Smooth muscle cell (in vitro differentiated cells): ENCODE measurements around the gene MAN2B1. TPM values are rescaled to one million over a fixed set of nuclear protein-coding genes. Genes with fewer than 3 reads are reported as not detected.
A peak's percentile ranks its signal among the peaks of the same experiment; 100 is the strongest.

Experiments used
- DNase-seq: peaks from one replicate; lab custom pipeline; 2025; ENCODE audit not compliant: unreplicated experiment; lab: John Stamatoyannopoulos, UW
- H2AFZ ChIP-seq: fragments of 200-600 bp; sonication (generic); 2 replicates; pipeline ENCODE4 v1.6.0; 2016; ENCODE audit warnings: antibody characterized with exemption, low read depth, mild to moderate bottlenecking
- H3F3A ChIP-seq: fragments of 200-600 bp; sonication (generic); 2 replicates; pipeline ENCODE4 v1.6.0; 2017; ENCODE audit warnings: antibody characterized with exemption, low read depth
- H3K27ac ChIP-seq: fragments of 200-600 bp; sonication (generic); 2 replicates; pipeline ENCODE4 v1.5.1; 2016; ENCODE audit warnings: low read depth, mild to moderate bottlenecking
- H3K27me3 ChIP-seq: fragments of 200-600 bp; sonication (generic); 2 replicates; pipeline ENCODE4 v1.6.1; 2016; ENCODE audit warnings: low read depth, mild to moderate bottlenecking
- H3K36me3 ChIP-seq: fragments of 200-600 bp; sonication (generic); 2 replicates; pipeline ENCODE4 v1.5.1; 2016; ENCODE audit warnings: low read depth
- H3K4me1 ChIP-seq: fragments of 200-600 bp; sonication (generic); 2 replicates; pipeline ENCODE4 v1.5.1; 2016; ENCODE audit warnings: low read depth
- H3K4me2 ChIP-seq: fragments of 200-600 bp; sonication (generic); 2 replicates; pipeline ENCODE4 v1.6.0; 2016; ENCODE audit warnings: mild to moderate bottlenecking
- H3K4me3 ChIP-seq: fragments of 200-600 bp; sonication (generic); 2 replicates; pipeline ENCODE4 v1.5.1; 2016; ENCODE audit warnings: mild to moderate bottlenecking
- H3K79me2 ChIP-seq: fragments of 200-600 bp; sonication (generic); 2 replicates; pipeline ENCODE4 v1.6.0; 2016; ENCODE audit warnings: low read depth, mild to moderate bottlenecking
- H3K9ac ChIP-seq: fragments of 200-600 bp; sonication (generic); 2 replicates; pipeline ENCODE4 v1.6.0; 2016; ENCODE audit warnings: low read depth
- H3K9me3 ChIP-seq: fragments of 200-600 bp; sonication (generic); replicated peaks from 2 replicates; pipeline ENCODE4 v1.5.1; 2016; ENCODE audit warnings: low read depth
- H4K20me1 ChIP-seq: fragments of 200-600 bp; sonication (generic); 2 replicates; pipeline ENCODE4 v1.6.0; 2016; ENCODE audit warnings: low read depth
- WGBS: methylation state at CpG from one replicate; pipeline ENCODE4 v1.1.7; 2016; ENCODE audit warnings: low lambda C conversion rate; 5-methylcytosine and 5-hydroxymethylcytosine counted together
- polyA plus RNA-seq: library from polyadenylated mRNA; unstranded; fragments of >200 nt; fragmentation: Nextera tagmentation; extraction: Ambion mirVana; gene quantifications from 2 replicates; pipeline ENCODE4 v1.2.1, GENCODE V29; 2016
- total RNA-seq: library from RNA; depleted of rRNA; stranded (reverse); fragments of >200 nt; gene quantifications from 2 replicates; pipeline ENCODE4 v1.2.3, GENCODE V29; 2014
- TF ChIP-seq, protein P1 (sequence below): fragments of 200-600 bp; sonication (generic); IDR thresholded peaks from 2 replicates; pipeline ENCODE4 v1.5.1; 2017; ENCODE audit warnings: borderline replicate concordance, mild to moderate bottlenecking, antibody characterized with exemption; ENCODE audit not compliant: insufficient read depth, poor library complexity, severe bottlenecking

The MAN2B1 gene
- total and polyA plus RNA-seq, 2 experiments from 2014 or later: 51.0 to 69.2 TPM

DNA sequence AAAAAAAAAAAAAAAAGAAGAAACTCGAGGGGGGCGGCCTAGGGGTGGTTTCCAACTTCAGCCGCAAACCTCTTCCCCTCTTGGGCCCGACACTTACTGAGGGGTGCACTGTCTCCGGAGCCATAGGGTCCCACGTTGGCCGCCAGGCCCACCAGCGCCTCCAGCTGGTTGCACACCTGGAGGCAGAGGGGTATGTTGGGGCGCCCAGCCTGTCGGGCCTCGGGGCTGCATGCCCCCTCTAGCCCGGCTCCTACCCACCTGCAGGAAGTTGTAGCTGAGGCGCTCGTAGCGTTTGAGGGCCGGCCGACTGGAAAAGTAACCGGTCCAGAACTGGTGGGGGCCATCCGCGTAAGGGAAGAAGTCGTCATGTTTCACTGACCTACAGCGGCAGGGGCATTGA lies 8.6 kb downstream of the MAN2B1 start:
- 97% methylated on average over 22 of the region's 22 CpGs for WGBS
- H3K27me3 ChIP-seq: no peaks in the 10 kb centered on the region
- no peak overlapping the region for H3K4me2 ChIP-seq
- no peaks in the 10 kb centered on the region for H4K20me1 ChIP-seq
- no peak overlapping the region for H2AFZ ChIP-seq
- no peaks in the 10 kb centered on the region for H3K79me2 ChIP-seq
- H3K27ac ChIP-seq: no peak overlapping the region
- DNase-seq: no peak
- TF ChIP-seq, protein P1, sequence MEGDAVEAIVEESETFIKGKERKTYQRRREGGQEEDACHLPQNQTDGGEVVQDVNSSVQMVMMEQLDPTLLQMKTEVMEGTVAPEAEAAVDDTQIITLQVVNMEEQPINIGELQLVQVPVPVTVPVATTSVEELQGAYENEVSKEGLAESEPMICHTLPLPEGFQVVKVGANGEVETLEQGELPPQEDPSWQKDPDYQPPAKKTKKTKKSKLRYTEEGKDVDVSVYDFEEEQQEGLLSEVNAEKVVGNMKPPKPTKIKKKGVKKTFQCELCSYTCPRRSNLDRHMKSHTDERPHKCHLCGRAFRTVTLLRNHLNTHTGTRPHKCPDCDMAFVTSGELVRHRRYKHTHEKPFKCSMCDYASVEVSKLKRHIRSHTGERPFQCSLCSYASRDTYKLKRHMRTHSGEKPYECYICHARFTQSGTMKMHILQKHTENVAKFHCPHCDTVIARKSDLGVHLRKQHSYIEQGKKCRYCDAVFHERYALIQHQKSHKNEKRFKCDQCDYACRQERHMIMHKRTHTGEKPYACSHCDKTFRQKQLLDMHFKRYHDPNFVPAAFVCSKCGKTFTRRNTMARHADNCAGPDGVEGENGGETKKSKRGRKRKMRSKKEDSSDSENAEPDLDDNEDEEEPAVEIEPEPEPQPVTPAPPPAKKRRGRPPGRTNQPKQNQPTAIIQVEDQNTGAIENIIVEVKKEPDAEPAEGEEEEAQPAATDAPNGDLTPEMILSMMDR: peak; percentile 22
- no peaks in the 10 kb centered on the region for H3F3A ChIP-seq
- no peak overlapping the region for H3K9ac ChIP-seq
- H3K4me1 ChIP-seq: no peaks in the 10 kb centered on the region
- H3K36me3 ChIP-seq: peaks cover 4% of the 10 kb centered on the region
- no peaks in the 10 kb centered on the region for H3K9me3 ChIP-seq
- H3K4me3 ChIP-seq: no peak overlapping the region

DNA sequence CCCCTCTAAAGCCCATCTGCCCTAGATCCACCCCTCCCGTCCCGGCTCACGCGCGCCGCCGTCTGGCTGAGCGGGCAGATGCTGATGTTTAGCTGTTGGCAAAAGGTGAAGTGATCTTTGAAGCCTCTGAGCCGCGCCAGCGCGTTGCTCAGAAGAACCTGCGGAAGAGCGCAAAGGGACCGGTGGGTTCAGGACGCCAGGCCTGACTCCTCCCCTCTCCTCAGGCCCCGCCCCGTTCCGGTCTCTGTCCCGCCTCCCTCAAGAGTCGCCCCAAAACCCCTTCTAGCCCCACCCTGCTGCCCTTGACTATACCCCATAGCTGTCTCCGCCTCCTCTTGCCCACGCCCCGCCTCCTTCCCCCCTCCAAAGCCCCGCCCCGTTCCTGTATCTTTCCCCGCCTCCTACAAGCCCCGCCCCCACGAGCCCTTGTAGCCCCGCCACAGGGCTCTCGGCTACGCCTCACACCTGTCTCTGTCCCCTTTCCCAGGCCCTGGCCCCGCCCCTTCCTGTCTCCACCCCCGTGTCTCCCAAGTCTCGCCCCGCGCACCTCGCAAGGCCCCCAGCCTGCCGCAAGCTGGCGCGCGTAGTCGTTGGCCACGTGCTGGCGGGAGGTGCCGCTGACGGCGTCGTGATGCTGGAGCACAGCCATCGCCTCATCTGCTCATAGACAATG lies 9.5 kb downstream of the MAN2B1 start:
- Histone ChIP-seq H3F3A (no peaks in the 10 kb centered on the region), H3K4me1 (no peaks in the 10 kb centered on the region), H4K20me1 (no peaks in the 10 kb centered on the region), H3K4me3 (no peak overlapping the region), H3K9ac (no peak overlapping the region), H3K27ac (no peak overlapping the region), H3K9me3 (no peaks in the 10 kb centered on the region), H3K4me2 (no peak overlapping the region), H3K27me3 (no peaks in the 10 kb centered on the region), H3K36me3 (peaks cover 4% of the 10 kb centered on the region), H2AFZ (no peak overlapping the region), H3K79me2 (no peaks in the 10 kb centered on the region)
- TF ChIP-seq, protein P1: no peak
- WGBS: 96% methylated on average over 24 of the region's 50 CpGs
- DNase-seq: no peak

DNA sequence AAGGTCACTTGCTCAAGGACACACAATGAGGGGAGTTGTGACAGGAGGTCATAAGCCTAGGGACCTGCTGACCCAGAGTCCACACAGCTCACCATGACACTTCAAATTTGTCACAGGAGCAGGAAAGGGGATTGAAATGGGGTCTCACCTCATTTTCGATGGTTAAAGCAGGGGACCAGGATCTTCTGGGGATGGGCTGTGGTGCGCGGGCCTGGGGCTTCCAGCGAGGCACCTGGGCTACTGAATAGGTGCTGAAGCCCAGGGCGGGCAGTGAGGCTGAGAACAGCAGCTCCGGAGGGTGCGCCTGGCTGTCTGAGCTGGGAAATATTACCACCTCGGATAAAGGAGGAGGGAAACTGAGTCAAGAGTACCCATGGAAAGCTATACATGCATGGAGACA lies 11.0 kb downstream of the MAN2B1 start:
- Histone ChIP-seq H3K4me3 (no peak overlapping the region), H3K27ac (no peak overlapping the region), H3K79me2 (no peaks in the 10 kb centered on the region), H3K4me2 (no peak overlapping the region), H3K9ac (no peak overlapping the region), H3K4me1 (no peaks in the 10 kb centered on the region), H3K36me3 (peaks cover 4% of the 10 kb centered on the region), H4K20me1 (no peaks in the 10 kb centered on the region), H3K27me3 (no peaks in the 10 kb centered on the region), H2AFZ (no peak overlapping the region), H3K9me3 (no peaks in the 10 kb centered on the region), H3F3A (no peaks in the 10 kb centered on the region)
- WGBS: 97% methylated on average over 8 of the region's 8 CpGs
- TF ChIP-seq, protein P1: no peak
- DNase-seq: no peak

DNA sequence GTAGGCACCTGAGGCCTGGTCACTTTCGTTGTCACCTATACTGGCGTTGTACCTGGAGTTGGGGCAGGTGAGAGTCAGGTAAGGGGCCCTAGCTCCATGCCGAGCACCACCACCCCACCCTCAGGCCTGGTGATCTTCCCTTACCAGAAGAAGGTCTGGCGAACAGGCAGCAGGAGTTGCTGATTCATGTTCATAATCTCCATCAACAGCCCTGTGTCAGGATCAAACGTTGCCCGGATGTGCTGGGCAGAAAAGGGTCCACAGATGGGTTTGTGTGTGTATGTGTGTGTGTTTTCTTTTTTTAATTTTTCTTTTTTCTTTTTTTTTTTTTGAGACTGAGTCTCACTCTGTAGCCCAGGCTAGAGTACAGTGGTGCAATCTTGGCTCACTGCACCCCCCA lies 14.3 kb downstream of the MAN2B1 start:
- no peaks in the 10 kb centered on the region for H3K4me1 ChIP-seq
- WGBS: 92% methylated on average over 6 of the region's 6 CpGs
- no peaks in the 10 kb centered on the region for H3F3A ChIP-seq
- H2AFZ ChIP-seq: no peak overlapping the region
- H3K27ac ChIP-seq: no peak overlapping the region
- no peaks in the 10 kb centered on the region for H3K9me3 ChIP-seq
- H4K20me1 ChIP-seq: no peaks in the 10 kb centered on the region
- H3K36me3 ChIP-seq: peaks cover 4% of the 10 kb centered on the region
- no peak for DNase-seq
- no peaks in the 10 kb centered on the region for H3K27me3 ChIP-seq
- TF ChIP-seq, protein P1: no peak
- no peak overlapping the region for H3K4me2 ChIP-seq
- H3K9ac ChIP-seq: no peak overlapping the region
- no peak overlapping the region for H3K4me3 ChIP-seq
- H3K79me2 ChIP-seq: no peaks in the 10 kb centered on the region
